SU-DHL-6 (cell line): ENCODE results near the gene ETV6.

ENCODE experiments used
- CTCF ChIP-seq: fragments of 200-600 bp; sonication (generic); IDR thresholded peaks from one replicate; pipeline ENCODE4 v1.5.1; 2017; ENCODE audit warnings: antibody characterized with exemption, mild to moderate bottlenecking, low read length, moderate library complexity; ENCODE audit not compliant: insufficient read depth, poor library complexity, severe bottlenecking
- EZH2phosphoT487 ChIP-seq: fragments of 200-600 bp; sonication (generic), shearing (Covaris generic); conservative IDR thresholded peaks from 2 replicates; pipeline ENCODE4 v1.6.1; 2018; ENCODE audit warnings: mild to moderate bottlenecking, antibody characterized with exemption, low read length, moderate library complexity, mixed read lengths

DNA sequence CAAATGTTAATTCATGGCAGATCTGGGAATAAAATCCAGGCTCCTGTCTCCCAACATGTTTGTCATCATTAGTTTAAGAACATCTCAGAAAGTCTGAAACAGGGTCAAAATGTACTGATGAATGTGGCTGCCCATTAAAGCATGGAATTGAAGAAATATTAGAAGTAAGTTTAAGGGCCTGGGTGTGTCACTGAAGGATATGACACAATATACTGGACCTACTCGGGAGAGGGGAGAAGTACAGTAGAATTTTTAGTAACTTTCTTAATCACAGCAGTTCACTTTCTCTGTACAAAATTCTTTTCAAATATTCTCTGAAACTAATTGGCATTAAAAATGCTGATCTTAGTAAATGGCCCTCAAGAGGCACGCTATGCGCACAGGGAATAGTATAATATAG is 185.5 kb downstream of the ETV6 start:
- TF ChIP-seq CTCF, result no peak
- no peak for TF ChIP-seq EZH2phosphoT487
